Bronchial smooth muscle cell (primary cell): ENCODE results near the gene CYP8B1. TPM values are rescaled to one million over a fixed set of nuclear protein-coding genes. Genes with fewer than 3 reads are reported as not detected.

Experiments
- total RNA-seq: library from RNA; depleted of rRNA; stranded (reverse); fragments of >200 nt; gene quantifications from 2 replicates; pipeline ENCODE4 v1.2.1, GENCODE V29; 2014

The CYP8B1 gene, protein sequence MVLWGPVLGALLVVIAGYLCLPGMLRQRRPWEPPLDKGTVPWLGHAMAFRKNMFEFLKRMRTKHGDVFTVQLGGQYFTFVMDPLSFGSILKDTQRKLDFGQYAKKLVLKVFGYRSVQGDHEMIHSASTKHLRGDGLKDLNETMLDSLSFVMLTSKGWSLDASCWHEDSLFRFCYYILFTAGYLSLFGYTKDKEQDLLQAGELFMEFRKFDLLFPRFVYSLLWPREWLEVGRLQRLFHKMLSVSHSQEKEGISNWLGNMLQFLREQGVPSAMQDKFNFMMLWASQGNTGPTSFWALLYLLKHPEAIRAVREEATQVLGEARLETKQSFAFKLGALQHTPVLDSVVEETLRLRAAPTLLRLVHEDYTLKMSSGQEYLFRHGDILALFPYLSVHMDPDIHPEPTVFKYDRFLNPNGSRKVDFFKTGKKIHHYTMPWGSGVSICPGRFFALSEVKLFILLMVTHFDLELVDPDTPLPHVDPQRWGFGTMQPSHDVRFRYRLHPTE
- total RNA-seq = not detected in 2 replicates

DNA sequence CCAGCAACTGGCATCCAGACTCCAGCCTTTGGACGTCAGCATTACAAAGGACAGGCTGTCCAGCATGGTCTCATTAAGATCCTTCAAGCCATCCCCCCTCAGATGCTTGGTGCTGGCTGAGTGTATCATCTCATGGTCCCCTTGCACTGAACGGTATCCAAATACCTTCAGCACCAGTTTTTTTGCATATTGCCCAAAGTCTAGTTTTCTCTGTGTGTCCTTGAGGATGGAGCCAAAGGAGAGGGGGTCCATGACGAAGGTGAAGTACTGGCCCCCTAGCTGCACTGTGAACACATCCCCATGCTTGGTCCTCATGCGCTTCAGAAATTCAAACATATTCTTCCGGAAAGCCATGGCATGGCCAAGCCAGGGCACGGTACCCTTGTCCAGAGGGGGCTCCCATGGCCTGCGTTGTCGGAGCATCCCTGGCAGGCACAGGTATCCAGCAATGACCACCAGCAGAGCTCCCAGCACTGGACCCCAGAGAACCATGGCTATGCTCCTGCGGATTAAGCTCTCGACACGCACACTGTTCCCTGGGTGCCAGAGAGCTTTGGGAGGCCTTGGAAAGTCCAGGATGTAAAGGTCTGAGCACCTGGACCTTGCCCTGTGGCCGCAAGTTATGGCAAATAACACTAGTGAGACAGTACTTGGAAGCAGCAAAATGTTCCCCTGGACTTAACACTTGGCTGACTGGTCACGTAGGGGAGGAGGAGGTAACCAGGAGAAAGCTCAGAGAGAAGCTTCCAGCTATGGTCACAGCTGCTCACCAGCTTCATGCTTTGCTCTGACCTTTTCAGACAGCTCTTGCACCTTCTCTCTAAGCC lies at the start of gene CYP8B1:
CYP8B1 (minus strand) TSS at position 555 of the 827 bp plus-strand sequence; CDS start at position 492, 63 bp downstream.

DNA sequence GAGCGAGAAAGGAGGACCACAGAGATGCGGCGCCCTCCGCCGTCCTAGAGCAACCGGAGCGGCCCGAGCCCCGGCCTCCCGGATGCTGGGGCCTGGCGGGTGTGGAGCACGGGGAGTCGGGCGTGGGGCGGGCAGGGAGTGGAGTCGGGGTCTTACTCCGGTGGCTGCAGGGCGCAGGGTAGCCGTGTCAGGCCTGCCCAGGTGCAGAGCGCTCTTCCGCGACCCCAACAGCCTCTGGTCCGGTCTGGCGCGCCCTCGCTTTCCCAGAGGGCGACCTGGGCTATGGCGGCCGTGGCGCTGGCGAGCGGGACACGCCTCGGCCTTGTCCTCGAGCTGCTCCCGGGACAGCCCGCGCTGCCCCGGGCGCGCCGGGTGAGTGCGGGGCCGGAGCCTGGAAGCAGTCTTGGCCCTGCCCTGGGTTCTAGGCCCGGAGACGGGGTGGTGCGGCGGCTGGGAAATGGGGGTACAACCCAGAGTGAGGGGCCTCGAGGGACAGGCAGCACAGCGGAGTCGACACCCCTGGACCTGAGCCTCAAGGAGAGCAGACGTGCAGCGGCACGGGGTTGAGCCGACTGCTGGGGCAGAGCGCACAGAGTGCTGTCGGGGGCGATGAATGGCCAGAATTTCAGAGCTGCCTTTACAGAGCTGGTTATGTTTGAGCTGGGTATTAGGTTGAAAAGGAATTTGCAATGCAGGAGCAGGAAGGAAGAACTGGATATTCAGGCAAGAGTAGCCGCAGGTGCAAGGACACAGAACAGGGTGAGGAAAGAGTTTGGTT lies 30.6 kb upstream of the CYP8B1 start, which contains the start of gene ZNF662:
ZNF662 (plus strand) TSS at position 73 of the 778 bp plus-strand sequence. CDS start 1,973 bp downstream, outside the sequence.

Other genes starting within 250 kb of the CYP8B1 start
- gene ZBTB47, start 222.2 kb downstream of the CYP8B1 start, total RNA-seq = 24.4 and 45.8 TPM in 2 replicates
- 0.09 TPM in 1 of 2 replicates, not detected in the other for gene KLHL40, start 190.3 kb downstream of the CYP8B1 start, total RNA-seq
- not detected in 2 replicates for gene HHATL, start 173.1 kb downstream of the CYP8B1 start, total RNA-seq
- gene CCDC13, start 102.6 kb downstream of the CYP8B1 start, total RNA-seq = 0.86 and 0.95 TPM in 2 replicates
- gene HIGD1A, start 71.4 kb downstream of the CYP8B1 start, total RNA-seq = 131 TPM in 2 replicates
- gene ACKR2, start 66.4 kb downstream of the CYP8B1 start, total RNA-seq = 0.26 and 0.32 TPM in 2 replicates
- gene ZNF662, start 30.3 kb upstream of the CYP8B1 start, total RNA-seq = 1.3 and 2.0 TPM in 2 replicates
- 0.26 and 3.3 TPM in 2 replicates for gene GASK1A, start 103.4 kb upstream of the CYP8B1 start, total RNA-seq
- 7.9 and 15.7 TPM in 2 replicates for gene POMGNT2, start 230.2 kb upstream of the CYP8B1 start, total RNA-seq